ENCODE data around the gene CCDC150.
"Not testable (repeated sequence)": the region's sequence is repeated elsewhere in the genome, so short reads cannot be mapped to it uniquely, and the experiment has no call there.

The CCDC150 gene

GRCh38 chr2:196711625-196712024, 72.1 kb downstream of the CCDC150 start:
- DNase-seq: no peak

GRCh38 chr2:196712867-196713266, 73.4 kb downstream of the CCDC150 start:
- DNase-seq: no peak

- DNase-seq: no peak
These were observed 79.0 kb downstream of the CCDC150 start for GRCh38 chr2:196718419-196719109.

GRCh38 chr2:196719110-196719872, 79.8 kb downstream of the CCDC150 start:
- peak; percentile 31 for DNase-seq

DNA sequence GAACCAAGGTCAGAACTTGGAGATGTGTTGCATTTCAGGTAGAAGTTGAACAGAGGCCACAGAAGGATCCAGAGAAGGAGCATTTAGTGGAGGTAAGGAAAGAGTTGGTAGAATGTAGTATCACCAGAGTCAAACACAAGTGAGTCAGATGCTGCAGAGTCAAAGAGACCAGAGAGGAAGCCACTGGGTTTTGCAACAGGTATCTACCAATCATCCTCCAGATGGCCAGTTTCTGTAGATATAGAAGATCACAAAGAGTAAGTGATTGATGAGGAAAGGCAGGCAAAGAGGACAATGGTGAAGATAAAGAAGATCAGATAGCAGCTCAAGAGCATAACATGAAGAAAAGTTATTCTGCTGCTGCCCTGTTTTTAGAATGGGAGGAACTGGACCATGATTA, 84.1 kb downstream of the CCDC150 start:
- DNase-seq: no peak

- no peak for DNase-seq
These were observed 85.7 kb downstream of the CCDC150 start for GRCh38 chr2:196725218-196725617.

GRCh38 chr2:196725882-196726281, 86.4 kb downstream of the CCDC150 start:
- no peak for DNase-seq

DNA sequence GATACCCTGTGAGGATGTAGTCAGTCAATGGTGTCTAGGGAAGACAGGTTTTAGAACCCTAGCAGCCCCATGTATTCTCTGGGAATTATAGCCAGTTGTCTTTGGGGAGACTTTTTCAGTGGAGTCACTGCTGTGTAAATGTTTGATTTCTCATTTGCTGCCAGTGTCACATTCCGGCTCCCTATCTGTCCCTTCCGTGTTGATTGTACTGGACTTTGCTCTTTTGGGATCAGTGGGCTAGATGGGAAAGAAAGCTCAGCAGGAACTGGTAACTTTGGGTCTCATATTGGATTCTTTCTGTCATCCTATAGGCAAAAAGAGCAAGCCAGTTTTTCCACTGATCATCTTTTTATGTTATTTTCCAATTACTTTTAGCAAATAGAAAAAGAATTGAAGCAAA, 89.9 kb downstream of the CCDC150 start:
- DNase-seq: no peak

- not testable (repeated sequence) for DNase-seq
These were observed 97.1 kb downstream of the CCDC150 start for GRCh38 chr2:196736646-196737045.

- DNase-seq: no peak
These were observed 97.5 kb downstream of the CCDC150 start for GRCh38 chr2:196737046-196737445.

DNA sequence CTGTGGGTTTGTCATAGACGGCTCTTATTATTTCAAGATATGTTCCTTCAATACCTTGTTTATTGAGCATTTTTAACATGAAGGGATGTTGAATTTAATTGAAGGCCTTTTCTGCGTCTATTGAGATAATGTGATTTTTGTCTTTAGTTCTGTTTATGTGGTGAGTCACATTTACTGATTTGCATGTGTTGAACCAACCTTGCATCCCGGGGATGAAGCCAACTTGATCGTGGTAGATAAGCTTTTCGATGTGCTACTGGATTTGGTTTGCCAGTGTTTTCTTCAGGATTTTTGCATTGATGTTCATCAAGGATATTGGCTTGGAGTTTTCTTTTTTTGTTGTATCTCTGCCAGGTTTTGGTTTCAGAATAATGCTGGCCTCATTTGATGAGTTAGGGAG, 99.5 kb downstream of the CCDC150 start:
- no peak for DNase-seq

DNA sequence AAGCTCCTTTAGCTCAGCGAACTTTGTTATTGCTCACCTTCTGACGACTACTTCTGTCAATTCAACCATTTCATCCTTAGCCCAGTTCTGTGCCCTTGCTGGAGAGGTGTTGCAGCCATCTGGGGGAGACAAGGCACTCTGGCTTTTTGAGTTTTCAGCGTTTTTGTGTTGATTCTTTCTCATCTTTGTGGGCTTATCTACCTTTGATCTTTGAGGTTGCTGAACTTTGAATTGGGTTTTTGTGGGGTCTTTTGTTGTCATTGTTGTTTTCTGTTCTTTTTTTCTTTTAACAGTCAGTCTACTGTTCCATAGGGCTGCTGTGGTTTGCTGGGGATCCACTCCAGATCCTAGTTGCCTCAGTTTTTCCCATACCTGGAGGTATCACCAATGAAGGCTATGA, 102.7 kb downstream of the CCDC150 start:
- DNase-seq: no peak

DNA sequence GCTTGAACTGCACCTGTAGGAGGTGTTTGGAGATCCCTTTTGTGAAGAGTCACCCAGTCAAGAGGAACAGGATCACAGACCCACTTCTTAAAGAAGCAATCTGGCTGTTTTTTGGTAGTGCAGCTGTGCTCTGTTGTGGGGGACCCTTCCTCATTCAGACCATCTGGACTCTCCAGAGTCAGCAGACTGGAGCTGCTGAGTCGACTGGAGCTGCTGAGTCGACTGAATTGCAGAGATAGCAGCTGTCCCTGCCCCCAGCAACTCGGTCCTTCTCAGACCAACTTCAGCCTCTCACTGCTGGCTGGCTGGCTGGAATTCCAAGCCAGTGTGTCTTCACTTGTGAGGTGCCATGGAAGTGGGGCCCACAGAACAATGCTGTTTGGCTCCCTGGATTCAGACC, 103.2 kb downstream of the CCDC150 start:
- no peak for DNase-seq

DNA sequence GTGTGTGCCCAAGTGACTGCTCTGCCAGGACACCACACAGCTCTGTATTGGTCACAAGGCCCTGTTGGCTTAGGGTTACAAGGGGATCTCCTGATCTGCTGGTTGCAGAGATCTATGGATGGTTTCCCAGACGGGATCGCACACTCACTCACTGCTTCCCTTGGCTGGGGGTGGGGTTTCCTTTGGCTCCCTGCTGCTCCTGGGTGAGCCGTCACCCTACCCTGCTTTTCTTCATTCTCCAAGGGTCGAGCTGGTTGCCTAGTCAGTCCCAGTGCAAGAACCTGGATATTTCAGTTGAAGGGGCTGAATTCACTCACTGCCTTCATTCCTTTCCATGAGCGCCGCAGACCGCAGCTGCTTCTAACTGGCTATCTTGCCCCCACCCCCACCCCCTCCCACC, 103.7 kb downstream of the CCDC150 start:
- DNase-seq: no peak

DNA sequence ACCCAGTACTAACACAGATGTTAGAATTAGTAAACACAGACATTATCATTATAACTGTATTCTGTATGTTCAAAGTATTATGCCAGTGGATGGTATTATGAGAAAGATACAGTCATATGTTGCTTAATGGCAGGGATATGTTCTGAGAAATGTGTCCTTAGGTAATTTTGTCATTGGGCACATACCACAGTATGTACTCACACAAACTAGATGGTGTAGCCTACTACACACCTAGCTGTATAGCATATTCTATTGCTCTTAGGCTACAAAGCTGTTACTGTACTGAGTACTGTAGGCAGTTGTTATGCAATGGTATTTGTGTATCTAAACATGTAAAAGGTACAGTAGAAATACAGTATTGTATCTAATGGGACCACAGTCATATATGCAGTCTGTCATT, 106.2 kb downstream of the CCDC150 start:
- DNase-seq: no peak

DNA sequence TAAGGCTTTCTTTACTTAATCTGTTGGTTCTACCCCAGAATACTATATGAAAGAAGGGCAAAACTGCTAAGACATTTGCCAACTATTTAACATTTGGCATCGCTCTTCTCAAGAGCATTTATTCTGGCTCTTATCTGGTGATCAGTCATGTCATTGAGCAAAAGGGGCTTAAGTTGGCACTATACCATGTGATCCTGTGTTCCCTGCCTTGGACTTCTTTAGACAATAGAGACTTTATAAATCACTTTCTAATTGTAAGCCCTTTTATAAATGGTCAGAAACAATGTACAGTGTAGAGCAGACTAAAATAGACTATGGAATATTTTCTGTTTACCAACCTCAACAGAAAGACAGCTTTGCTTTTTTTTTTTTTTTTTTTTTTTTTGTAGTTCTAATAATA, 107.9 kb downstream of the CCDC150 start:
- no peak for DNase-seq

GRCh38 chr2:196748123-196748522, 108.6 kb downstream of the CCDC150 start:
- DNase-seq: no peak

DNA sequence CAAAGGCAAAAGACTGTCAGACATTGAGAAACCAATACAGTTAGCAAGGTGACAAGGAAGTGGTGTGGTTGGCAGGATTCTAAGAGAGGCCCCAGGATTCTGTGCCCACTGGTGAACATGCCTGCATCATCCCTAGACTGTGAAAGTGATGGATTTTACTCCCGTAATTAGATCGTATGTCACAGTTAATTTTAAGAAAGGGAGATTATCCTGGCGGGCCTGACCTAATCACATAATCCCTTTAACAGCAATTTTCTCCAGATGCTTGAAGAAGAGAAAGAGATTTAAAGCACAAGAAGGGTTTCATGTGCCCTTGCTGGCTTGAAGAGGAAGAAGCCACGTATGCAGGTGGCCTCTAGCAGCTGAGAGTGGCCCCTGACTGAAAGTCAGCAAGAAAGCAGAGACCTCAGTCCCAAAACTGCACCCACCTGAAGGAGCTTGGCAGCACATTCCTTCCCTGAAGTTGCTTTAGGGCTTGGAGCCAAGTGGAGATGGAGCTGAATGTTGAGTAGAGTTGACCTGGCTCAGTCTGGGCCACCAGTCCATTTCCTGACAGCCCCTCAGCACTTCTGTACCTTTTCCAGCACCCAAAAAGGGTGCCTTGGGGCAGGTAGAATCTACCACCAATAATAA, 110.9 kb downstream of the CCDC150 start:
- no peak for DNase-seq

GRCh38 chr2:196750977-196751631, 111.6 kb downstream of the CCDC150 start:
- peak; percentile 10 for DNase-seq

GRCh38 chr2:196758474-196759377, 119.2 kb downstream of the CCDC150 start:
- DNase-seq: no peak

DNA sequence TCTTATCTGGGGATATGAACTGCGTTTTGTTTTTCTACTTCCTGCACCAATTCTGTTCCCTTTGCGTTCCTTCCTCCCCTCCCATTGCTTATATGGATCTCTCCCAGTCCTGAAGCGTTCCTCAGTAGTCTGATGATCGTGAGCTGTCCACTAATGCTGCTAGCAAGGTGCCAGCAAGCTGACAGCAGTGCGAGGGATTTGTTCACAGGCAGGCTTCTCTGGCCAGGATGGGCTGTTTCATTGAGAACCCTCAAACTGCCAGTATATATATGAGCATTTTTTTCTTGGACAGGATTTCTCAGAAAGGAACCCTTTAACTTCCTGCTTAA, 119.8 kb downstream of the CCDC150 start:
- no peak for DNase-seq

- no peak for DNase-seq
These were observed 127.6 kb downstream of the CCDC150 start for GRCh38 chr2:196767101-196767500.
